ENCODE data around the gene R3HDM1.
"Not testable (repeated sequence)": the region's sequence is repeated elsewhere in the genome, so short reads cannot be mapped to it uniquely, and the experiment has no call there.

The R3HDM1 gene

GRCh38 chr2:135573620-135574019 lies 42.3 kb downstream of the R3HDM1 start:
- DNase-seq (ENCODE audit: low read depth), result no peak

- DNase-seq (ENCODE audit: low read depth), result no peak
These were observed 50.0 kb downstream of the R3HDM1 start for GRCh38 chr2:135581282-135581681.

- no peak for DNase-seq (ENCODE audit: low read depth)
These were observed 51.1 kb downstream of the R3HDM1 start for GRCh38 chr2:135582383-135582782.

- no peak for DNase-seq (ENCODE audit: low read depth)
These were observed 54.3 kb downstream of the R3HDM1 start for GRCh38 chr2:135585586-135585985.

GRCh38 chr2:135586148-135586547 lies 54.9 kb downstream of the R3HDM1 start:
- no peak for DNase-seq (ENCODE audit: low read depth)

- DNase-seq (ENCODE audit: low read depth), result no peak
These were observed 56.7 kb downstream of the R3HDM1 start for GRCh38 chr2:135587958-135588357.

- no peak for DNase-seq (ENCODE audit: low read depth)
These were observed 59.5 kb downstream of the R3HDM1 start for GRCh38 chr2:135590619-135591260.

GRCh38 chr2:135600915-135601314 lies 69.6 kb downstream of the R3HDM1 start:
- DNase-seq (ENCODE audit: low read depth), result no peak

GRCh38 chr2:135603543-135603942 lies 72.3 kb downstream of the R3HDM1 start:
- no peak for DNase-seq (ENCODE audit: low read depth)

- no peak for DNase-seq (ENCODE audit: low read depth)
These were observed 76.3 kb downstream of the R3HDM1 start for GRCh38 chr2:135607561-135607960.

- no peak for DNase-seq (ENCODE audit: low read depth)
These were observed 81.0 kb downstream of the R3HDM1 start for GRCh38 chr2:135612319-135612718.

- DNase-seq (ENCODE audit: low read depth), result no peak
These were observed 84.1 kb downstream of the R3HDM1 start for GRCh38 chr2:135615404-135615803.

- DNase-seq (ENCODE audit: low read depth), result no peak
These were observed 86.3 kb downstream of the R3HDM1 start for GRCh38 chr2:135617501-135618015.

- no peak for DNase-seq (ENCODE audit: low read depth)
These were observed 88.9 kb downstream of the R3HDM1 start for GRCh38 chr2:135620198-135620597.

- DNase-seq (ENCODE audit: low read depth), result no peak
These were observed 98.2 kb downstream of the R3HDM1 start for GRCh38 chr2:135629520-135629919.

- not testable (repeated sequence) for DNase-seq (ENCODE audit: low read depth)
These were observed 98.8 kb downstream of the R3HDM1 start for GRCh38 chr2:135630034-135630433.

GRCh38 chr2:135630488-135630887 lies 99.2 kb downstream of the R3HDM1 start:
- DNase-seq (ENCODE audit: low read depth), result no peak

- DNase-seq (ENCODE audit: low read depth), result no peak
These were observed 102.3 kb downstream of the R3HDM1 start for GRCh38 chr2:135633582-135633981.

GRCh38 chr2:135635212-135635835 lies 104.0 kb downstream of the R3HDM1 start:
- DNase-seq (ENCODE audit: low read depth), result no peak

GRCh38 chr2:135636982-135637381 lies 105.7 kb downstream of the R3HDM1 start:
- DNase-seq (ENCODE audit: low read depth), result no peak

GRCh38 chr2:135637456-135638087 lies 106.3 kb downstream of the R3HDM1 start:
- DNase-seq (ENCODE audit: low read depth), result no peak

- no peak for DNase-seq (ENCODE audit: low read depth)
These were observed 107.5 kb downstream of the R3HDM1 start for GRCh38 chr2:135638825-135639224.

Measured in T-helper 22 cell (primary cell).